ENCODE data around the gene CLIC3.
"Not testable (repeated sequence)": the region's sequence is repeated elsewhere in the genome, so short reads cannot be mapped to it uniquely, and the experiment has no call there.

Gene CLIC3

DNA sequence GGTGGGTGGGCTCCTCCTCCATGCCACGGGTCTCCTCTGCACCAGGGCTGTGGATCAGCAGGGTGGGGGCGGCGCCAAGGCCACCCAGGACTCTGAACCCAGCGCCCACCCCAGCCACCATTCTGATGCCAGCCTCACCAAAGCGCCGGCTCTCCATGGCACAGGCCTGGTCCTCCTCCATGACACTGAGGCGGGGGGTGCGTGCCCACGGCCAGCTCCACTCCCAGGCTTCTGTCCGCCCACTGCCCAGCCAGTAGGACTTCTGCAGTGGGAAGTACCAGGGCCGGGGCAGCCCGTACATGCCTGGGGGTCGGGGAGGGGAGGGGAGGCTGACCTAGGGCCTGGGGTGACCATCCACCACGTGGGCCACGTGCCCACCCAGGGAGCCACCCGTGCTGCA, 20.1 kb upstream of the CLIC3 start:
- no peak for DNase-seq

GRCh38 chr9:137015976-137016375, 19.6 kb upstream of the CLIC3 start:
- no peak for DNase-seq

DNA sequence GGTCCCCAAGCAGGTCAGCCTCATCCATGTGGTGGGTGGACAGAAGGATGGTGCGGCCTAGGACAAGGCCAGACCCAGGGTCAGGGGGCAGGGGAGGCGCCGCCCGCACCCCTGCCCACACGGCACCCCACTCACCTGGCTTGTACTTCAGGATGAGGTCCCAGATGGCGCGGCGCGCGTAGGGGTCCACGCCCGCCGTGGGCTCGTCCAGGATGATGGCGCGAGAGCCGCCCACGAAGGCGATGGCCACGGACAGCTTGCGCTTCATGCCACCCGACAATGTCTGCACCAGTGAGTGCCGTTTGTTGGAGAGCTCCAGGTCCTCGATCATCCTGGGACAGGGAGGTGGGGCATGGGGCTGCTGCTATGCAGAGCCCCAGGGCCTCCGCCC, 19.2 kb upstream of the CLIC3 start:
- DNase-seq = no peak

DNA sequence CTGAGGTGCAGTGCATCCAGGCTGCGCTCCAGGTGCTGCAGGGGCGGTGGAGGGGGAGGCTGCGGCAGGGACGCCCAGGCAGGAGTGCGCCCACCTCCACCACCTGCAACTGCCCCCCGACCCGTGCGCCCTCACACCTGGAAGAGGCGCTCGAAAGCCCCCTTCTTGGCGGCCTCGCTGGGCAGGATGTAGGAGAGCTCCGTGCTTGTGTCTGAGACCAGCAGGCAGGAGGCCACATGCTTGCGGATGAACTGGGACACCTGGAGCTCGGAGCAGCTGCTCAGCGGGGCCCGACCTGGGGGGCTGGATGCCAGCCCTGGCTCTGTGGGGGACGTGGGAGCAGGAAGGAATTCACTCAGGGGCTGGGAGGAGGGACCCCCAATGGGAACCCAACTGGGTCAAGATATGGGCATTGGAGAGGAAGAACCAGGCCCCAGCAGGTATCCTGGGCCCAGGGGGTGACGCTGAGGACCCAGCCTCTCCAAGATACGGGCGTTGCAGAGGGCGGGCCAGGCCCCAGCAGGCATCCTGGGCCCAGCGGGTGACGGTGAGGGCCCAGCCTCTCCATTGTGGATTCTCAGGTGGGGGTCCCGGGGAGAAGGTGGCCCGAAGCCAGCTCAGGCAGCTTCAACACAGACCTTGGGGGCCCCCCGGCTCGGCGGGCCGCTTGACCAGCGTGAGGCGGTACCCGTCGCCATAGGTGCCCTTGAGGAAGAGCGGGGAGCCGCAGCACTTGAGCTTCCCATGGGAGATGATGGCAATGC, 18.6 kb upstream of the CLIC3 start:
- DNase-seq = no peak

DNA sequence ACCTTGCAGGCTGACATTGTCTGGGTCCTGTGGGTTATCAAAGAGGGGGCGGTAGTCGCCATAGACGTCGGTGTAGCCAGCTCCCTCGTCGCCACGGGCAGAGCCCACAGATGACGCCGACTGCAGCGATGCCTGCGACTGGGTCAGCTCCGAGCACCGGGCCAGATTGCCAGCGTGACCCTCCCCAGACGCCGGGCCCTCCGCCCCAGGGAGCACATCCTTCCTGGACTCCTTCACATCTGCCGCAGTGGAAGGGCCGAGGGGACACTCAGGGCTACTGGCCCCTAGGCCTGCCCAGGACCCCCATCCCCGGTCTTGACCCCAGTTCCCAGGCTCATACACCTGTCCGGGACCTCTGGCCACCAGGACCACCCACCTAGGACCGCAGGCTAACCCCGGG, 17.8 kb upstream of the CLIC3 start:
- no peak for DNase-seq

- DNase-seq = no peak
Measured at GRCh38 chr9:137013571-137013940, 17.2 kb upstream of the CLIC3 start.

- no peak for DNase-seq
Measured at GRCh38 chr9:137012694-137013570, 16.6 kb upstream of the CLIC3 start.

- DNase-seq = no peak
Measured at GRCh38 chr9:137011907-137012675, 15.7 kb upstream of the CLIC3 start.

GRCh38 chr9:137011156-137011555, 14.8 kb upstream of the CLIC3 start:
- no peak for DNase-seq

DNA sequence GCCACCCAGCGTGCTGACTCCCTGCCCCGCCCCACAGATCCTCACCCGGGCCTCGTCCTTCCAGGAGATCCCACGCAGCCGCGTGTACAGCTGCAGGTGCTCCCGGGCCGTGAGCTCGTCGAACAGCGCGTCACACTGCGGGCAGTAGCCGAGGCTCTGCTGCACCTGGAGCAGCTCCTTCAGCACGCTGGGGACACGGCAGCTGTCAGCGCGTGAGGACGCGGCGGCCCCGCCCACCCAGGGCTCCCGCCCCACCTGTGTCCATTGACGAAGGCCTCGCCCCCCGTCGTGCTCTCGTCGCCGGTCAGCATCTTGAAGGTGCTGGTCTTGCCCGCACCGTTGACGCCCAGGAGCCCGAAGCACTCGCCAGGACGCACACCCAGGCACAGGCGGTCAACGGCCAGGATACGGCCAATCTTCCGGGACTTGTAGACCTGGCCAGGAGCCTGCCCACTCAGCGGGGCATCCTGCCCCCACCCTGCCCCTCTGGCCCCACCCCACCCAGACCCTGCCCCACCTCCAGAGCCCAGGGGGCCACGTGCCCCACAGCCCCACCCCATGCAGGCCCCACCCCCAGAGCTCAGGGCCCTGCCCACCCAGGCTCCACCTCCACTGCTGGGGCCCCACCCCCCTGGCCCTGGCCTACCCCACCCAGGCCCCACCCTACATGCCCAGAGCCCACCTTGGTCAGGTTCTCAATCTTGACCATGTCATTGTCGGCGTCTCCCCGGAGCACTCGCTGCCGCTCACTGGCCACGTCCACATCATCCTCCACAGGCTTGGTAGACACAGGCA, 13.8 kb upstream of the CLIC3 start:
- DNase-seq = no peak

DNA sequence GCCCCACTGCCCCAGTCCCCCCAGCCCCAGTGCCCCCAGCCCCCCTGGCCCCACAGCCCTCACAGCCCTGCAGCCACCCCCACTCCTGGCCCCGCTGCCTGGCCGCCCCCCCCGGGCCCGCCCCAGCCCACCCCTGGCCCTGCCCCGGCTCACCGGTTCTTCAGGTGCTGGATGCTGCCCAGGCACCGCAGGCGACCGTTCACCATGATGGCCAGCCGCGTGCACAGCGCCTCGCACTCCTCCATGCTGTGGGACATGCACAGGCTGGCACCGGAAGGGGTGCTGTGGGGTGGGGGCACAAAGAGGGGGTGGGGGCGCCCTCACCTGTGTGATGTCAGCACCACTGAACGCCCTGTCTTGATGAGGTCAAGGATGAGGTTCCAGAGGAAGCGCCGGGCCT, 12.8 kb upstream of the CLIC3 start:
- DNase-seq = no peak

- DNase-seq = no peak
Measured at GRCh38 chr9:137008312-137008711, 11.9 kb upstream of the CLIC3 start.

GRCh38 chr9:137007816-137008270, 11.5 kb upstream of the CLIC3 start:
- DNase-seq = no peak

- DNase-seq = peak; percentile 17
Measured at GRCh38 chr9:137007108-137007815, 10.9 kb upstream of the CLIC3 start.

DNA sequence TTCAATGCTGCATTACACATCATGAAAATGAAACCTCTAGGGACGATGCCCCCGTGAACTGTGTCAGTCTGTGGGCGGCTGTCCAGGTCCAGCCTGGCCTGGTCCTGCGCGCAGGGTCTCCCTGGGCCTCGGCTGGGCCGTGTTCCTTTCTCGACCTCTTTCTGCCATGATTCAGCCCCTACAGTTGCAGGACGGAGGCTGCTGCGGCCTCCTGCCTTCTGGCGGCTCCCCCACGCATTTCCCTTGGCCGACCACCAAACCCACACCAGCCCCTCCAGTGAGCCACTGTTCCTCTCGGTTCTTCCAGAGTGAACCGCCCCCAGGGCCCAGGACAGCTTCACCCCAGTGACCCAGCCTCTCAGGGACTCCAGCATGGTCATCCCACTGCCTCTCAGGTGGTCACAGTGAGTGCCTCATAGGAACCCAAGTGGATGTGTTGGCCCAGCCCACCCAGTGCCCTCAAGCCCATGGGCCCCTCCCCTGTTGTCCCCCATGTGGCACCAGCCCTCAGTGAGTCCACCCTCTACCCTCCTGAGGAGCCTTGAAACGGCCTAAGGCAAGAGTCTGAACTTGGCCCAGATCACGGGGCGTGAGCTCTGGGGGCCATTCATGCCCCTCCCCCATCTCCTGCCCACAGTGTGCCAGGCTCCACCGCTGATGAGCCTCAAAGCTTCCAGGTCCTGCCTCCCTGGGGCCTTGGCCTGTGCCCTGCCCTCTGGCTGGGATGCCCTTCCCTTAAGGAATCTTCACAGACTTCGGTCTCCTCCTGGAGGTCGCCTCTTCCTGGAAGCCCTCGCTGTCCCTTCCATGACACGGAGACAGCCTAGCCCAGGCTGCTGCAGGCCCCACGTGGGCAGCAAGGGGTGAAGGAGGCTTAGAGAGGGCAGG, 10.0 kb upstream of the CLIC3 start:
- no peak for DNase-seq

- DNase-seq = not testable (repeated sequence)
Measured at GRCh38 chr9:137004285-137004684, 7.9 kb upstream of the CLIC3 start.

DNA sequence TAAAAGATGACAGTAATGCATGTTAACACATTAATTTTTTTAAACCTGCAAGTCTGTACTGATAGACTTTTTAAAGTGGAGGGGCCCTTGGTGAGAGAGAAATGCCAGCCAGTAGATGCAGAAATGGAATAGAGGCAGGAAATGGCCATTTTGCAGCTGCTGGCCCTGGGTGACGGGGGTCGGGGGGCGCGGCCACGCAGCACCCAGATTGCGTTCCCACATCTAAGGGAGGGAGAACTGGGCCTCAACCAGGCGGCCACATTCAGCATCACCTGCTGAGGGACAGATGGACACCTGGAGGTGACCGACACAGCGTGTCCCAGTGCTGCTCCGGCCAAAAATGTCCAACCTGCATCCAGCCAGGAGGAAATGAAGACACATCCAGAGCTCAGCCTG, 6.3 kb upstream of the CLIC3 start:
- DNase-seq = no peak

GRCh38 chr9:137001857-137002645, 5.7 kb upstream of the CLIC3 start:
- DNase-seq = no peak

DNA sequence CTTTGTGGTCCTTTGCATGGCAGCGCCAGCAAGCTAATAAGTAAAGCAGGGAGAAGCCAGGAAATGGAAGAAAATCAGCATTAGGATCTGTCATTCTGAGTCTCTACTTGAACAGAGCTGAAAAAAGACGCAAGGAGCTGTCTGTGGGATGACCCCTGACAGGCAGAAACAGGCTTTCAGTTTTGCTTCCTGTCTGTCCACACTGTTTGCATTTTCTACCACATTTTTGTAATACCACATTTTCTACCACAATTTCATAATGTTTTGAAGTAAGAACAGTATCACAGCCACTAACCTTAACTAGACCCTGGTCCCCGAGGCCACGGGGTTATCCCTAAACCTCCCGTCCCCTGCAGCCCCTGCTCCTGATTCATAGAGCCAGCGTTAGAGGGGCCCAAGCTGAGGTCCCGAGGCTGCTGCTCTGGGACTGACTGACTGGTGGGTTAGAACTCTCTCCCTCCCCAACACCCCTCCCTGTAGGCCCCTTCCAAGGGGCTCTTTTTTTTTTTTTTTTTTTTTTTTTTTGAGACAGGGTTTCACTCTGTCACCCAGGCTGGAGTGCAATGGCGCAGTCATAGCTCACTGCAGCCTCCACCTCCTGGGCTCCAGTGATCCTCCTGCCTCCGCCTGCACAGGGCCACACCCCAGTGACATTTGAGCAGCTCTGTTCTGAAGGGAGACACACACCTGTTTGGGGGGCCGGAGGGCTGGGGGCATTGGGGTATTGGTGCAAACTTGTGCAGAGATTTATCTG, 4.0 kb upstream of the CLIC3 start:
- no peak for DNase-seq

Data from DMS79 treated with DMSO at 0.1 percent for 48 hours (cell line).